GM19324 (cell line): ENCODE data around the gene MPG.

Experiments used
- ATAC-seq: cut with Tn5 transposase; IDR thresholded peaks from one replicate; pipeline ENCODE4 v1.9.1; 2021; ENCODE audit warnings: mild to moderate bottlenecking, moderate library complexity; ENCODE audit not compliant: unreplicated experiment, low FRiP score

MPG gene

GRCh38 chr16:79151-80054 is 1.4 kb downstream of the MPG start:
- no peak for ATAC-seq

GRCh38 chr16:83060-83603 is 5.1 kb downstream of the MPG start:
- ATAC-seq = no peak

DNA sequence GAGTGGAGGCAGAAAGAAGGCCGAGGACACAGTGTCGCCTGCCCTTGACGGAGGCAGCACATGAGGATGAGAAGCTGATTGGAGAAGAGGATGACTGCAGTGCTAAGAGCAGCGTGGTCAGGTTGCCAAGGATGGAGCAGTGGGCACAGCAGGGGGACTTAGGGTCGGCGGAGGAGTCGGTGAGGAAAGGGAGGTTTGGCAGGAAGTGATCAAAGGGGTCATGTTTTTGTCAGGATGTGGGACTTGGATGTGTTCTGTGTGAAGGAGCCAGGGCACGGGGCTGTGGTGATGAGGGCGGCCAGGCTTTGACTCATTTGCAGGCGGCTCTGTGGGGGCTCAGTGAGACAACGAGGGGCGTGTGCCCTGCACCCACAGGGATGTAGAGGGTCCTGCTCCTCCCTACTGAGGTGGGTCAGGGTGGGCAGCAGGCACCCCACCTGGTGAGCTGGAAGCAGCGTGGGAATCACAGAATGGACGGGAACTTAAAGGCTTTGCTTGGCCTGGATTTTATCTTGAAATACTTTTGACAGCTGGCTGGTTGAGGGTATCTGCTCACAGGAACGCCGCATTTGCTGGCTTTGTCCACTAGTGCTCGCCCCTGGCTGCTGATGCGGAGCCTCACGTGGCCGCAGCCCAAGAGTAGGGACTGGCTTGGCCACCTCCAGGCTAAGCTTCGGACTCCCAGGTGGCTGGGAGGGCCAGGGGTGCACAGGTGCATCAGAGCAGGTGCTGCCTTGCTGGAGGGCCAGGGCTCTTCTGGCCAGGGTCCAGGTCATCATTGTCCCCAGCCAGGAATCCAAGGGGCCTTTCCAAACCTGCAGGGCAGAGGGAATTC is 6.0 kb downstream of the MPG start:
- ATAC-seq = no peak

- no peak for ATAC-seq
These were observed 6.8 kb downstream of the MPG start for GRCh38 chr16:84718-85406.

- no peak for ATAC-seq
These were observed 7.4 kb downstream of the MPG start for GRCh38 chr16:85407-85782.

- ATAC-seq = no peak
These were observed 7.8 kb downstream of the MPG start for GRCh38 chr16:85865-86264.

DNA sequence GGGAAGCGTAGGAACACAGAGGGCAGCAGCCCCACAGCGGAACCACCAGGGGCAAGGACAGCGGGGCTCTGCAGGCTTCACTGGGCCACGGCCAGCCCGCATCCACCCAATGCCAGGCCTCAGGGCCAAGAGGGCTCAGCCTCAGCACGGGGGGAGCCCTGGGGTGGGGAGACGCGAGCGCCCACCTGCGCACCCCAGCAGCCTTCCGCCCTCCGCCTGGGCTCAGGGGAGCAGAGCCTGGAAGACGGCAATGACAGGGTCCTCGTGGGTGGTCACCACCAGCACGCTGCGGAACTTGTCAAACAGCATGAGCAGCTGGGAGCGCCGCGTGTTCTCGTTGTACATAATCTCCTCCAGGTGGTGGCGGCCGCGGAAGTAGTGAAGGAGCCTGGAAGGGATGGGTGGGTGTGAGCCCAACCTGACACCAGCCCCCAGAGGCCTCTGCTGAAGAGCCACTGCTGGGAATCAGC is 8.5 kb downstream of the MPG start:
- no peak for ATAC-seq

- no peak for ATAC-seq
These were observed 10.6 kb downstream of the MPG start for GRCh38 chr16:88613-89012.

DNA sequence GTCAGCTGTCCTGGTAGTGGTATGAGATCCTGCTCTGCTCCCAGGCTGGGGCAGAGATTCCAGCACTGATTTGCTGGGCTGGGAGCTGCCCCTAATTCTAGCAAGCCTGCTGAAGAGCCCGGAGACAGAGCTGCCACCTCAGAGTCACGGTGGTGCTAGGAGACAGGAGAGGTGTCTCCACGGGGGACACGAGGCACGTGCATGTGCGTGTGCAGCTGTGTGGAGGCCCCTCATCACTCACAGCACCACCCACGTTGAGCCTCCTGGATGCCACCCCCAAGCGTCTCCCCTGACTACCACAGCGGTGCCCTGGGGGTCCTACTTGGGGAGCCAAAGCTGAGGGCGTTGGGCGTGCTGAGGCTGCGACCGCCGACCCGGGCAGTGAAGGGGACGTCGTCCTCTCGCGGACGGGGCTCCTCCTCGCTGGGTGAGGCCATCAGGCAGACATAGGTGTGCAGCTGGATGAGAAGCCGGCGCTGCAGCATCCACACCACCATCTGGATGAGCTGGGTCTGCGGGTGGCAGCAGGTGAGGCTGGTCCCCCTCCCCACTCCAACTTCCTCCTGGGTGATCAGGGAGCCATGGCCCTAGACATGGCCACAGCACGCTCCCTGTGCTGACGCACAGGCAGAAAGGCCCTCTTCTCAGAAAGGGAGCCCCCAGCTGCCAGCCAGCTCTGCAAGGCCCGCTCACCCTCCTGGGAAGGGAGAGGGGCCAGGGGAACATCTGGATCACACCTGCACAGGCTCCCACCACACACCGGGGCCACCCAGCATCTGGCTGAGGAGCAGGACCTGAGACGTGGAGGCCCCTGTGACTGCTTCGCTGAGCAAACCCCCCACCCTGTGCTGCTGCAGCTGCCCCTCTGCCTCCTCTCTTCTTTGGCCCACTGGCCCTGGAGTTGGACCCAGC is 11.6 kb downstream of the MPG start:
- ATAC-seq = no peak

DNA sequence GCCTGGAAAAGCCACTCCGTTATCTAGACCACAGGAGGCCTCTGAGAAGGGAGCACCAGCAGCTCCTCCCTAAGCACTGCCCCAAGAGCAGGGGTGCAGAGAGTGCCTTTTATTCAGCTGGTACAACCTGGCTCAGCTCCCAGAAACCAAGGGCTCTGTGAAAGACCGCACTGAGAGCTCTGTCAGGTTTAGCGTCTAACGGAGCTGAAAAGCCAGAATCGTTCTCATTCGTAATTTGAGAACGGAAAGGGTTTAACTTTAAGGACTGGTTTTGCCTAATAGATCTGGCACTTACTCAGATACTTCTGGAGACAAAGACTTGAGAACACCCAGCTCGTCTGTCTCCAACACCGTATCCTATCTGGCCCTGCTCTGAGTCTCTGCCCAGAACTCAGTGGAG is 13.5 kb downstream of the MPG start:
- ATAC-seq = no peak

DNA sequence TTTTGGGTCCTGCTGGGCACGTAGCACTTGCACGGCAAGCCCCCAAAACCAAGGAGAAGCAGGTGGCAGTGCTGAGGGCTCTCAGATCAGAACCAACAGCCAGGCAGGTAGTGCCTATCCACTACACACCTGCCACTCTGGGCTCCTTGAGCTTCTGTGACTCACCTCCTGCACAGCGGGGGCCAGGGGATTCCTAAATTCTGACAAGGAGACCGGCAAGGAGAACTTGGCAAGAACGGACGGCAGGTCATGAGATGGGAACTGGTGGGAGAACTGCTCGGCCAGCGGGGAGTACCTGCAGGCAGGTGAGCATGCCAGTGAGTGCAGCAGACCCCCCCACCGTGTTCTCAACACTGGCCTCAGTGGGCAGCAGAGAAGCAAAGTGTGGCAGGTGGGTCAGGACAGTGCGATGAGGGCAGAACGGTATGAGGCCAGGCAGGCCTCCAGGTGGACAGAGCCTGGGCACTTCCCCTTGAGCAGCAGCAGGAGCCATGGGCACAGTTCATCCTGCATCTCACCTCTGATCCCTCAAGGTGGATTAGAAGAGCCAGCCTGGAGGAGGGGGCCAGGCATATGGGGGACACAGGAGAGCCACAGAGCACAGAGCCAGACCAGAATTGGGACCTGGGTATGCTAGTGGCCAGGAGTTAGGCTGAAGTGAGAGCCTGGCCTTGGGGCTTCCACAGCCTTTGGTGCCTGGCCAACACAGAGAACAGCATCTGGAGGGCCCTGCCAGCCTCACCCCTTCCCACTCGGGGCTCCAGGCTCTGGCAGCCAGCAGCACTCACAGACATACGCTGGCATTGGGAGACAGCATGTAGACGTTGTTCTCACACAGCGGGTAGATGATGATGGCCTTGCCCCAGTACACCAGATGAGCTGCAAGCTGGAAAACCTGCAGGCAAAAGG is 14.7 kb downstream of the MPG start:
- no peak for ATAC-seq

- ATAC-seq = no peak
These were observed 16.9 kb downstream of the MPG start for GRCh38 chr16:94918-95265.

DNA sequence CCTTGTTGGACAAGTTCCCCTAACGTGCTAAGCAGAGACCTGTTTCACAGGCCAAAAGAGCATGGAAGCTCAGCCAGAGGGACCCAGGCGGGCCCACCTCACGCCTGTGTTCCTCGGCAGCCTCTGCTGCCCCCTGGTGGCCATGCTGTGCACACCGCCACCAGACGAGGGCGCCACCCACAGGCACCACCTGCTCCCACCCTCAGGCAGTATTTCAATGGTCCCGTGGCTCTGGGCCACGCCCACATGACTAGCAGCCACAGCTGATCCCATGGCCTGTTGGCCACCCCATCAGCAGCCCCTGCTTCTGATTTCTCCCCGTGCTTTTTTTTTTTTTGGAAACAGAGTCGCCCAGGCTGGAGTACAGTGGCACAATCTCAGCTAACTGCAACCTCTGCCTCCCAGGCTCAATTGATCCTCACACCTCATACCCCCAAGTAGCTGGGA is 18.9 kb downstream of the MPG start:
- ATAC-seq = peak; percentile 50

DNA sequence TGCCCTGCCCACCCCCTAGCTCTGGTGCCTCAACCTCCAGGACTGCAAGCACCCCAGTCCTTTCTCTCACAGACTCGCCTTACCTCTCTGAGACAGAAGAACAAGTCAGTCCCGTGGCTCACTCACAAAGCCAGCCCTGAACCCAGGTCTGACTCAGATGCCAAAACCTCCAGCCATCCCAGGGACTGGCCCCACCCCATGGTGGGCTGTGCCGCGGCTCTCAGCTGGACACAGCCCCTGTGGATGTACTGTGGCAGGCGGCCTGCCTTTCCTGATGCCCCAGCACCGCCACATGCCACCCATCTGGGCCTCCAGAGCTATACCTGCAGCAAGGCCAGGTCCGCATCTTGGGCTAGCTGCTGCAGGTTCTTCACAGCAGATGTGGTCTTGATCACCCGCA is 19.8 kb downstream of the MPG start:
- ATAC-seq = no peak

GRCh38 chr16:100989-101388 is 23.0 kb downstream of the MPG start:
- no peak for ATAC-seq

DNA sequence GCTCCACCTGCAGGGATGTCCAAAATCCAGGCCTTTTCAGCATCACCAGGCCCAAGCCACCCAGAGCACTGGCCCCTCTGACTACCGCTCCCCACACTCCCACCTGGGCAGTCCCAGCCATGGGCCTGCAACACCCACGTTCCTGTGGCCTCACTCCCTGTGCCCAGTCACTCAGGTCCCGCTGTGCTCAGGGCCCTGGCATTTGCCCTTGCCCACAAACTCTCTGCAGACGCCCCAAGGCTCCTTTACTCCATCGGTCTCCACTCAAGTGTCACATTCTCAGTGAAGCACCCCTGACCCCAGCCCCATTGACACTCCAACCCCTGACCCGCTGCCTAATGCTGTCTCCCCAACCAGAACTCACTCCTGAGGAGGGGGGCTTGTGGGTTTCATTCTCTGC is 23.6 kb downstream of the MPG start:
- ATAC-seq = no peak

GRCh38 chr16:102060-102855 is 24.2 kb downstream of the MPG start:
- ATAC-seq = no peak

- ATAC-seq = no peak
These were observed 26.3 kb downstream of the MPG start for GRCh38 chr16:104355-104754.
